GM12878 (cell line): ENCODE data around the gene IKZF5. TPM values are rescaled to one million over a fixed set of nuclear protein-coding genes. Genes with fewer than 3 reads are reported as not detected.

ENCODE experiments used
- BRCA1 ChIP-seq: IDR thresholded peaks from 2 replicates; pipeline ENCODE4 v1.6.1; 2011; ENCODE audit warnings: low read depth, low read length, improper control_type of control experiment
- CHD1 ChIP-seq: IDR thresholded peaks from 2 replicates; pipeline ENCODE4 v1.6.1; 2012; ENCODE audit warnings: low read depth, low read length, improper control_type of control experiment
- IRF4 ChIP-seq: IDR thresholded peaks from 2 replicates; pipeline ENCODE4 v1.6.1; 2011; ENCODE audit warnings: low read depth, low read length
- NBN ChIP-seq: fragments of 450-650 bp; IDR thresholded peaks from 2 replicates; pipeline ENCODE4 v1.6.1; 2016
- NR2C2 ChIP-seq: IDR thresholded peaks from 2 replicates; pipeline ENCODE4 v1.6.1; 2011; ENCODE audit warnings: borderline replicate concordance, low read depth; ENCODE audit not compliant: control insufficient read depth, insufficient read length
- PAX5 ChIP-seq: IDR thresholded peaks from 2 replicates; pipeline ENCODE4 v1.6.1; 2011; ENCODE audit warnings: low read depth, low read length, borderline replicate concordance
- RAD51 ChIP-seq: fragments of 450-650 bp; IDR thresholded peaks from 2 replicates; pipeline ENCODE4 v1.6.1; 2016; ENCODE audit warnings: moderate library complexity, mild to moderate bottlenecking, inconsistent platforms
- RBBP5 ChIP-seq: fragments of 200-600 bp; sonication (generic); conservative IDR thresholded peaks from 2 replicates; pipeline ENCODE4 v1.6.1; 2016
- SUPT20H ChIP-seq: IDR thresholded peaks from 2 replicates; pipeline ENCODE4 v1.6.1; 2011; ENCODE audit warnings: low read depth, mild to moderate bottlenecking, low read length, moderate library complexity, borderline replicate concordance; ENCODE audit not compliant: control insufficient read depth
- ZNF274 ChIP-seq: IDR thresholded peaks from one replicate; pipeline ENCODE4 v1.8.0; 2011; ENCODE audit not compliant: insufficient read length, insufficient read depth
- polyA plus RNA-seq, 11 experiments: library from polyadenylated mRNA; depleted of rRNA in 4 of 11; unstranded in 6 of 11; stranded (reverse) in 5 of 11; fragments of >200 nt; fragmentation: Nextera tagmentation in 4 of 11; fragmentation: Illumina TruSeq in 1 of 11; extraction: Ambion mirVana in 4 of 11; extraction: Trizol in 1 of 11; gene quantifications; 1 replicate in 1 of 11; 2 replicates in 10 of 11; pipeline versions ENCODE4 v1.2.1 to v1.2.3, GENCODE V29; 2011 to 2016; ENCODE audit warnings: inconsistent platforms in 2 of 11, missing spikeins in 2 of 11, low read depth in 1 of 11
- total RNA-seq, 4 experiments: library from RNA; depleted of rRNA in 3 of 4; stranded (reverse); fragments of >200 nt in 3 of 4; fragmentation: Illumina TruSeq in 1 of 4; extraction: Trizol in 1 of 4; gene quantifications; 2 replicates each; pipeline versions ENCODE4 v1.2.1 to v1.2.3, GENCODE V29; 2013 to 2021
- TF ChIP-seq, protein P1 (sequence below): fragments of 450-650 bp; formaldehyde crosslinking; IDR thresholded peaks from 2 replicates; pipeline ENCODE4 v1.4.0; 2020; ENCODE audit warnings: mild to moderate bottlenecking, moderate library complexity
- TF ChIP-seq, protein P2 (sequence below): fragments of 450-650 bp; formaldehyde crosslinking; IDR thresholded peaks from 2 replicates; pipeline ENCODE4 v1.5.0; 2022; ENCODE audit warnings: mild to moderate bottlenecking, missing genetic modification characterization
- TF ChIP-seq, protein P3 (sequence below): IDR thresholded peaks from 2 replicates; pipeline ENCODE4 v1.6.1; 2011; ENCODE audit warnings: low read depth, mild to moderate bottlenecking, low read length, moderate library complexity, borderline replicate concordance; ENCODE audit errors: extremely low read depth
- TF ChIP-seq, protein P4 (sequence below): fragments of 450-650 bp; IDR thresholded peaks from 2 replicates; pipeline ENCODE4 v1.6.1; 2018; ENCODE audit warnings: mild to moderate bottlenecking, low read depth, moderate library complexity; ENCODE audit not compliant: partially characterized antibody
- TF ChIP-seq, protein P5 (sequence below): fragments of 150-350 bp; IDR thresholded peaks from 2 replicates; pipeline ENCODE4 v1.6.1; 2016; ENCODE audit warnings: low read depth, low read length

The IKZF5 gene
- total and polyA plus RNA-seq, 10 of the 15 experiments (the other 5 are each of a cell fraction or from before 2014, with no cell fraction given), result 5.3 to 23.2 (median 11.8) TPM

DNA sequence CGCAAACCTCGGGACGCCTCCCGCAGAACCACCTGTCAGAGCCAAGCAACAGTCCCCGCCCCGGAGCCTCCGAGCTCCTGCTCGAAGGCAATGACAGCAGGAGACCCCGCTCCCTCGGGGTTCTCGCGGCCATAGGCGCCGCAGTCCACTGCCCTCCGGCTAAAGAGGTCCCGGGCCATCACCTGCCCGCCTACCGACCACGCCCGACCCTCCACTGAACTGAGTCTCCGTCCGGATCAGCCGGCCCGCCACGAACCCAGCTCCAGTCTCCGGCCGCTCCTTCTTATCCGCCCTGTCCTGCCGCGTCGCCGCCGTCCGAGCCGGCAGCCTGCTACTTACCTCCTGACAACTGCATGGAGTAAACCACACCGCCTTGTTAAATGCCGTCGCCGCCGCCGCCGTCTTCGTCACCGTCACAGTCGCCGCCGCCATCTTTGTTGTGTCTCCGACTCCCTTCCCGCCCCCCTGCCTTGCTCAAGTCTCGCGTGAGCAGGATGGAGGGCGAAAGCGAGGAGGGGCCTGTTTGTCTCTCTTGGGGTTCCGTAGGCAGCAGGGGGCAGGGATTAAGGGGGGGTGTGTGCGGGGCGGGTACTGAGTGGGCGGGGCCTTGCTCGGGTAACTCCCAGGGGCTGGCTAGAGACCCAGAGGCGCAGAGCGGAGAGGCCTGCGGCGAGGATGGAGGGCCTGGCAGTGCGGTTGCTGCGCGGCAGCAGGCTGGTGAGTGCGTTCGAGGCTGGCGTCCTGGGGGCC lies at the start of gene IKZF5, which contains the start of gene ACADSB (continued):
- TF ChIP-seq, protein P1, sequence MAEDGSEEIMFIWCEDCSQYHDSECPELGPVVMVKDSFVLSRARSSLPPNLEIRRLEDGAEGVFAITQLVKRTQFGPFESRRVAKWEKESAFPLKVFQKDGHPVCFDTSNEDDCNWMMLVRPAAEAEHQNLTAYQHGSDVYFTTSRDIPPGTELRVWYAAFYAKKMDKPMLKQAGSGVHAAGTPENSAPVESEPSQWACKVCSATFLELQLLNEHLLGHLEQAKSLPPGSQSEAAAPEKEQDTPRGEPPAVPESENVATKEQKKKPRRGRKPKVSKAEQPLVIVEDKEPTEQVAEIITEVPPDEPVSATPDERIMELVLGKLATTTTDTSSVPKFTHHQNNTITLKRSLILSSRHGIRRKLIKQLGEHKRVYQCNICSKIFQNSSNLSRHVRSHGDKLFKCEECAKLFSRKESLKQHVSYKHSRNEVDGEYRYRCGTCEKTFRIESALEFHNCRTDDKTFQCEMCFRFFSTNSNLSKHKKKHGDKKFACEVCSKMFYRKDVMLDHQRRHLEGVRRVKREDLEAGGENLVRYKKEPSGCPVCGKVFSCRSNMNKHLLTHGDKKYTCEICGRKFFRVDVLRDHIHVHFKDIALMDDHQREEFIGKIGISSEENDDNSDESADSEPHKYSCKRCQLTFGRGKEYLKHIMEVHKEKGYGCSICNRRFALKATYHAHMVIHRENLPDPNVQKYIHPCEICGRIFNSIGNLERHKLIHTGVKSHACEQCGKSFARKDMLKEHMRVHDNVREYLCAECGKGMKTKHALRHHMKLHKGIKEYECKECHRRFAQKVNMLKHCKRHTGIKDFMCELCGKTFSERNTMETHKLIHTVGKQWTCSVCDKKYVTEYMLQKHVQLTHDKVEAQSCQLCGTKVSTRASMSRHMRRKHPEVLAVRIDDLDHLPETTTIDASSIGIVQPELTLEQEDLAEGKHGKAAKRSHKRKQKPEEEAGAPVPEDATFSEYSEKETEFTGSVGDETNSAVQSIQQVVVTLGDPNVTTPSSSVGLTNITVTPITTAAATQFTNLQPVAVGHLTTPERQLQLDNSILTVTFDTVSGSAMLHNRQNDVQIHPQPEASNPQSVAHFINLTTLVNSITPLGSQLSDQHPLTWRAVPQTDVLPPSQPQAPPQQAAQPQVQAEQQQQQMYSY, result no peak
- TF ChIP-seq NBN (peak; percentile 87), IRF4 (no peak), RBBP5 (no peak), RAD51 (no peak), NR2C2 (no peak), CHD1 (no peak), ZNF274 (no peak), BRCA1 (peak; percentile 87), PAX5 (peak; percentile 10; the same call in 1 of the 2 replicates), SUPT20H (no peak)
- TF ChIP-seq, protein P2, sequence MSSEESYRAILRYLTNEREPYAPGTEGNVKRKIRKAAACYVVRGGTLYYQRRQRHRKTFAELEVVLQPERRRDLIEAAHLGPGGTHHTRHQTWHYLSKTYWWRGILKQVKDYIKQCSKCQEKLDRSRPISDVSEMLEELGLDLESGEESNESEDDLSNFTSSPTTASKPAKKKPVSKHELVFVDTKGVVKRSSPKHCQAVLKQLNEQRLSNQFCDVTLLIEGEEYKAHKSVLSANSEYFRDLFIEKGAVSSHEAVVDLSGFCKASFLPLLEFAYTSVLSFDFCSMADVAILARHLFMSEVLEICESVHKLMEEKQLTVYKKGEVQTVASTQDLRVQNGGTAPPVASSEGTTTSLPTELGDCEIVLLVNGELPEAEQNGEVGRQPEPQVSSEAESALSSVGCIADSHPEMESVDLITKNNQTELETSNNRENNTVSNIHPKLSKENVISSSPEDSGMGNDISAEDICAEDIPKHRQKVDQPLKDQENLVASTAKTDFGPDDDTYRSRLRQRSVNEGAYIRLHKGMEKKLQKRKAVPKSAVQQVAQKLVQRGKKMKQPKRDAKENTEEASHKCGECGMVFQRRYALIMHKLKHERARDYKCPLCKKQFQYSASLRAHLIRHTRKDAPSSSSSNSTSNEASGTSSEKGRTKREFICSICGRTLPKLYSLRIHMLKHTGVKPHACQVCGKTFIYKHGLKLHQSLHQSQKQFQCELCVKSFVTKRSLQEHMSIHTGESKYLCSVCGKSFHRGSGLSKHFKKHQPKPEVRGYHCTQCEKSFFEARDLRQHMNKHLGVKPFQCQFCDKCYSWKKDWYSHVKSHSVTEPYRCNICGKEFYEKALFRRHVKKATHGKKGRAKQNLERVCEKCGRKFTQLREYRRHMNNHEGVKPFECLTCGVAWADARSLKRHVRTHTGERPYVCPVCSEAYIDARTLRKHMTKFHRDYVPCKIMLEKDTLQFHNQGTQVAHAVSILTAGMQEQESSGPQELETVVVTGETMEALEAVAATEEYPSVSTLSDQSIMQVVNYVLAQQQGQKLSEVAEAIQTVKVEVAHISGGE (CRISPR knock-in tag), result no peak
- TF ChIP-seq, protein P3, sequence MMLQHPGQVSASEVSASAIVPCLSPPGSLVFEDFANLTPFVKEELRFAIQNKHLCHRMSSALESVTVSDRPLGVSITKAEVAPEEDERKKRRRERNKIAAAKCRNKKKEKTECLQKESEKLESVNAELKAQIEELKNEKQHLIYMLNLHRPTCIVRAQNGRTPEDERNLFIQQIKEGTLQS, result no peak
- TF ChIP-seq, protein P4, sequence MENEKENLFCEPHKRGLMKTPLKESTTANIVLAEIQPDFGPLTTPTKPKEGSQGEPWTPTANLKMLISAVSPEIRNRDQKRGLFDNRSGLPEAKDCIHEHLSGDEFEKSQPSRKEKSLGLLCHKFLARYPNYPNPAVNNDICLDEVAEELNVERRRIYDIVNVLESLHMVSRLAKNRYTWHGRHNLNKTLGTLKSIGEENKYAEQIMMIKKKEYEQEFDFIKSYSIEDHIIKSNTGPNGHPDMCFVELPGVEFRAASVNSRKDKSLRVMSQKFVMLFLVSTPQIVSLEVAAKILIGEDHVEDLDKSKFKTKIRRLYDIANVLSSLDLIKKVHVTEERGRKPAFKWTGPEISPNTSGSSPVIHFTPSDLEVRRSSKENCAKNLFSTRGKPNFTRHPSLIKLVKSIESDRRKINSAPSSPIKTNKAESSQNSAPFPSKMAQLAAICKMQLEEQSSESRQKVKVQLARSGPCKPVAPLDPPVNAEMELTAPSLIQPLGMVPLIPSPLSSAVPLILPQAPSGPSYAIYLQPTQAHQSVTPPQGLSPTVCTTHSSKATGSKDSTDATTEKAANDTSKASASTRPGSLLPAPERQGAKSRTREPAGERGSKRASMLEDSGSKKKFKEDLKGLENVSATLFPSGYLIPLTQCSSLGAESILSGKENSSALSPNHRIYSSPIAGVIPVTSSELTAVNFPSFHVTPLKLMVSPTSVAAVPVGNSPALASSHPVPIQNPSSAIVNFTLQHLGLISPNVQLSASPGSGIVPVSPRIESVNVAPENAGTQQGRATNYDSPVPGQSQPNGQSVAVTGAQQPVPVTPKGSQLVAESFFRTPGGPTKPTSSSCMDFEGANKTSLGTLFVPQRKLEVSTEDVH, result no peak
- TF ChIP-seq, protein P5, sequence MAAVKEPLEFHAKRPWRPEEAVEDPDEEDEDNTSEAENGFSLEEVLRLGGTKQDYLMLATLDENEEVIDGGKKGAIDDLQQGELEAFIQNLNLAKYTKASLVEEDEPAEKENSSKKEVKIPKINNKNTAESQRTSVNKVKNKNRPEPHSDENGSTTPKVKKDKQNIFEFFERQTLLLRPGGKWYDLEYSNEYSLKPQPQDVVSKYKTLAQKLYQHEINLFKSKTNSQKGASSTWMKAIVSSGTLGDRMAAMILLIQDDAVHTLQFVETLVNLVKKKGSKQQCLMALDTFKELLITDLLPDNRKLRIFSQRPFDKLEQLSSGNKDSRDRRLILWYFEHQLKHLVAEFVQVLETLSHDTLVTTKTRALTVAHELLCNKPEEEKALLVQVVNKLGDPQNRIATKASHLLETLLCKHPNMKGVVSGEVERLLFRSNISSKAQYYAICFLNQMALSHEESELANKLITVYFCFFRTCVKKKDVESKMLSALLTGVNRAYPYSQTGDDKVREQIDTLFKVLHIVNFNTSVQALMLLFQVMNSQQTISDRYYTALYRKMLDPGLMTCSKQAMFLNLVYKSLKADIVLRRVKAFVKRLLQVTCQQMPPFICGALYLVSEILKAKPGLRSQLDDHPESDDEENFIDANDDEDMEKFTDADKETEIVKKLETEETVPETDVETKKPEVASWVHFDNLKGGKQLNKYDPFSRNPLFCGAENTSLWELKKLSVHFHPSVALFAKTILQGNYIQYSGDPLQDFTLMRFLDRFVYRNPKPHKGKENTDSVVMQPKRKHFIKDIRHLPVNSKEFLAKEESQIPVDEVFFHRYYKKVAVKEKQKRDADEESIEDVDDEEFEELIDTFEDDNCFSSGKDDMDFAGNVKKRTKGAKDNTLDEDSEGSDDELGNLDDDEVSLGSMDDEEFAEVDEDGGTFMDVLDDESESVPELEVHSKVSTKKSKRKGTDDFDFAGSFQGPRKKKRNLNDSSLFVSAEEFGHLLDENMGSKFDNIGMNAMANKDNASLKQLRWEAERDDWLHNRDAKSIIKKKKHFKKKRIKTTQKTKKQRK, result no peak
